GM21528 (cell line): Measurements from ENCODE around the gene PNPLA7.
"Not testable (repeated sequence)": the region's sequence is repeated elsewhere in the genome, so short reads cannot be mapped to it uniquely, and the experiment has no call there.

Experiments
- ATAC-seq: cut with Tn5 transposase; IDR thresholded peaks from one replicate; pipeline ENCODE4 v1.9.1; 2021; ENCODE audit warnings: mild to moderate bottlenecking, moderate library complexity; ENCODE audit not compliant: unreplicated experiment, low FRiP score

The PNPLA7 gene

DNA sequence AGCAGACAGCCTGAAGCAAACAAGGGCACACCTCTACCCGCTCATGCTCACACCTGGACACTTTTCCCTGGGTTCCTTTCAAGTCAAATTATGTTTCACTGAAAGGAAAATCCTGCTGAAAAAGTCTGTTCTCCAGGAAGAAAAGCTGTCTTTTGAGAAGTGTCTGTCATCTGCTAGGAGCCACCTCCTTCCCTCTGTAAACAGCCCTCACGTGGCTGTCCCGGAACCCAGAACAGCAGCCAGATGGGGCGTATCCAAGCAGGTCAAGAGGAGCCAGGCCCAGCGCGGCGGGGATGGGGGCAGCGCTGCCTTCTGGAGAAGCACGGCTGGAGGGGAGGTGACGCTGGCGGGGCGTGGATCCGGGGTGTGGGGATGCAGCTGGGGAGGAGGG lies at the start of gene PNPLA7:
TSS of gene PNPLA7 (minus strand) at position 172 of the 391 bp plus-strand sequence. CDS start 205 bp downstream, outside the sequence.
- no peak for ATAC-seq

DNA sequence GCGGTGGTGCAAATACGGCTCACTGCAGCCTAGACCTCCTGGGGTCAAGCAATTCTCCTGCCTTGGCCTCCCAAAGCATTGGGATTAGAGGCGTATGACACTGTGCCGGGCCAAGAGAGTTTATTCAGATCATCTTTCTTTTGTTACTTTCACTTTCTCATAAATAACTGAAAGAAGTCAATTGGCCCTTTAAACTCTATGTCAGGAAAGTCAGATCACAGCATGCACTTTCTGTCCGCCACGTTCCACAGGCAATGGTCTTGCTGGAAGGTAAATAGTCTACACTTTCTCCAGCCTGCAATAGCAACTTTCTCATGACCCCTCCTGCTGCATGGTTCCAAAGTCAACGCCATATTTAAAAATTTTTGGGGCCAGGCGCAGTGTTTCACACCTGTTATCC lies 48.7 kb upstream of the PNPLA7 start:
- no peak for ATAC-seq

DNA sequence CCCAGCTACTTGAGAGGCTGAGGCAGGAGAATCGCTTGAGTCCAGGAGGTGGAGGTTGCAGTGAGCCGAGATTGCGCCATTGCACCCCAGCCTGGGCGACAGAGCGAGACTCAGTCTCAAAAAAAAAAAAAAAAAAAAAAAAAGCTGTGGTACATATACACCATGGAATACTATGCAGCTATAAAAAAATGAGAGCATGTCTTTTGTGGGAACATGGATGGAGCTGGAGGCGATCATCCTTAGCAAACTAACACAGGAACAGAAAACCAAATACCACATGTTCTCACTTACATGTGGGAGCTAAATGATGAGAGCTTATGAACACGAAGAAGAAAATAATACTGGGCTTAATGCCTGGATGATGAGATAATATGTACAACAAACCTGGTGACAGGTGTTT lies 46.4 kb upstream of the PNPLA7 start:
- ATAC-seq, result not testable (repeated sequence)

DNA sequence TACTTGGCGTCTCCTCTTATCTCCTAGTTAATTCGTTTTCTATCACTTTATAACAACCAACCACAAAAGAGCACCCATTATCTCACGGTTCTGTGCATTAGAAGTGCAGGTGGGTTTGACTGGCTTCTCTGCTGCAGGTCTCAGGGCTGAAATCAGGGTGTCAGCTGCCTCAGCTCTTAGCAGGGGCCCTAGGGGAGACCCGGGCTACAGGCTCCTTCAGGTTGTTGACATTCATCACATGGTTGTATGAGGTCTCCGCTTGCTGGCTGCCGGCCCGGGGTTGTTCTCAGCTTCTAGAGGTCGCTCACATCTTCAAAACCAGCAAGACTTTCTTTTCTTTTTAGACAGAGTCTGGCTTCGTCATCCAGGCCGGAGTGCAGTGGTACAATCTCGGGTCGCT lies 43.0 kb upstream of the PNPLA7 start:
- no peak for ATAC-seq

DNA sequence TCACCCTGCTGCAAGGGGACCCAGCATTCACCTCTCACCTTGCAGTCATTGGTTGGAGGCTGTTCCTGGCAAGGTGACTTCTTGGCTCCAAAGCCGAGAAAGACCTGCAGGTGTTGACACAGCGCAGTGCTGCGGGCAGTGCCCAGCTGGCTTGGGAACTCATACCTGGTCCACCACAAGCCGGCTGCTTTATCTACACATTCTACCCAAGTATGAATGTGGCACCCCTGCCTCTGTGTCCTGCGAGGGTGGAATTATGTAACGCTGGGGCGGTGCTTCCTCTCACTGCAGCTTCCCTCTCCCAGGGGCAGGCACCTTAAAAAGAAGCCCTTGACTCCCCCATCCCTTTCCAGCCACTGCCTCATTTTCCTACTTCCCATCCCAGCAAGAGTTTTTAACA lies 42.6 kb upstream of the PNPLA7 start:
- no peak for ATAC-seq

DNA sequence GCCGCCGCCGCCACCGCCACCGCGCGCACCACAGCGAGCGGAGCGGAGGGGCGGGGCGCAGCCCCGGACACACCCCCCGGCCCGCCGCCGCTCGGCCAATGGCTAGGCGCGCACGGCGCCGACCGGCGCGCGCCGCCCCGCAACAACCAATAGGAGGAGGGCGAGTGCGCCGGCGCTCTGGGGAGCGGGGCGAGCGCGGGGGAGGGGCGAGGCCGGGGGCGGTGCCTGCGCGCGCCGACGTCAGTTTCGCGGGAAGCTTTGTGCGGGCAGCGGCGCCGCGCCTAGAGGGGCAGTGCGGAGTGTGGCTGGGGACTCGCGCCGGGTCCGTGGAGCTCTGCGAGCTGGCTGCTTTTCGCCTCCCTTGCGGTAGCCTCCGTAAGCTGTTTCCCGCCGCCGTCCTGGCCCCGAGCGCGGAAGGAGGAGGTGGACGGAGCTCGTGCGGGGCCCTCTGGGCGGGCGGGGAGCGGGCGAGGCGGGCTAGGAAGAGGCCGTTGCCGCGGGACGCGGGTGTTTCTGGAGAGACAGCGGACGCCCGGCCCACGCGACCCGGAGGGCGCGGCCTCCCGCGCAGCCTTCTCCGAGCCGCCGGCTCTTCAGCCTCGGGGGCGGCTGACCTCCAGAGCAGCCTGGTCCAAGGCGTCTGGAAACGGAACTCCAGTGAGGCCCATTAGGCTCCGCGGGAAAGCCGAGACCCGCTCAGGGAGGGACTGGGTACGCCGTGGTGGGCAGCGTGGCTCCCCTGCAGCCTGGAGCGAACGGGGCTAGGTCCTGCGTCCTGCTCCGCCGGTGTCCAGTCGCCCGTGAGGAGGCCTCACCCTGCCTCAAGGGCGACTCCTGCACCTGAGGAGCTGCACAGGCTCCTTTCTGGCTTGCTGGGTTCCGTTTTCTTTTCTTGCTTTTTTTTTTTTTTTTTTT lies 40.5 kb upstream of the PNPLA7 start, which contains the start of gene ZMYND19:
TSS of gene ZMYND19 (minus strand) at position 44 of the 915 bp plus-strand sequence. CDS start 249 bp downstream, outside the sequence.
- peak; percentile 69 for ATAC-seq

DNA sequence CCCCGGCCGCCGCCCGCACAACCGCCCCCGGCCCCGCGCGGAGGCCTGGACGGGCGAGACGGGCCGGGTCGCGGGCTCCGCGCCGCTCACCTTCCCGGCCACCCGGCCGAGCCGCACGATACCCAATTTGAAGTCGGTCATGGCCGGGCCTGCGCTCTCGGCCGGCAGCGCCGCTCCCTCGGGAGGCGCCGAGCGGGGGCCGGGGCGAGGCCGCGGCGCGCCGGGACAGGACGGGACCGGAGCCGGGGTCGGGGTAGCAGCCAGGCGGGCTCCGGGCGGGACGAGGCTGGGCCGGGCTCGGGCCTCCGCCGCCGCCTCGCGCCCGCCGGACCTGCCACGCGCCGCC lies 39.9 kb upstream of the PNPLA7 start:
- no peak for ATAC-seq

DNA sequence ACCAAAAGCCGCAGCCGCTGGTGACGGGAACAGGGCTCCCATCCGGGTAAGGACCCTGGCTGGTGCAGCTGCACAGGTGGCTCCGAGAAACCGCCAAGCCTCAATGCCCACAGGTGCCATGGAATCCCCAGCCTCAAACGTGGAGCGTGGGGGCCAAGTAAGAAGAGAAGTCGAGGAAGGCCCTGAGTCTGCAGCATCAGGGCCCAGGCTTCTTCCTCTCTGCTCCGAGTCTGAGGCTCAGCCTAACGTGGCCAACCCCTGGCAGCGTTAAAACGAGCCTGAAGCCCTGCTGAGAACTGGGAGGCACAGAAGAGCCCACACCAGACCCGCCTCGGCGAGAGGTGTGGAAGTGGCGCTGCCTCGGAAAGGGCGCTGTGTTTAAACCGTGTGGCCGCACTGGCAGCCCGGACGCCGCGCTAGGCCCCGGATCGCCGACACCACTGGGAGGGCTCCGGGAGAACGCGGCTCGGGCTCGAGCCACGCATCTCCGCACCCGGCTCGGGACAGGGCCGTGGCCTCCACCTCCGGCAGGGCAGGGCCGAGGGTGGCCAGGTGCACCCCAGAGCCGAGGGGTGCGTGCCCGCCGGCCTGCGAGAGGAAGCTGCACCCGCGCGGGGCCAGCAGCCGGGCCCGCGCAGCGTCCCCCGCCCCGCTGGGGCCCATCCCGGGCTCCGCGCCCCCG lies 39.4 kb upstream of the PNPLA7 start:
- ATAC-seq, result peak; percentile 16

DNA sequence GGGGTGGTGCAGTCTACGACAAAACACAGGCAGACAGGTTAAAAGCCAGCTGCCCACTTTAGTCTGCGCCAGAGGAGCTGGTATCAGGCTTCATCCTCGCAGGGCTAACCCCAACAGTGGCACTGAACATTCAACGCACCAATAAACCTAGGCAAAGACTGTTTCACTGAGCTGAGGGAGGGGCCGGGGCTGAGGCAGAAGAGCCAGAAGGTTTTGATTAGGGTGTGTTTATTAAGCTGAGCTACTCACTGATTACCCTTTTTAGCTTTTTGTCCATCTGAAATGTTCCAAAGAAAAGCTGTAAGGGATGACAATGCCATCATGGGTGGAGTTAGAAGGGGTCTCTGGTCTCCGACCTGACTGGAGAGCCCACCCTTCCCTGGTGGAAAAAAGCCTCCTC lies 38.7 kb upstream of the PNPLA7 start:
- ATAC-seq, result no peak

DNA sequence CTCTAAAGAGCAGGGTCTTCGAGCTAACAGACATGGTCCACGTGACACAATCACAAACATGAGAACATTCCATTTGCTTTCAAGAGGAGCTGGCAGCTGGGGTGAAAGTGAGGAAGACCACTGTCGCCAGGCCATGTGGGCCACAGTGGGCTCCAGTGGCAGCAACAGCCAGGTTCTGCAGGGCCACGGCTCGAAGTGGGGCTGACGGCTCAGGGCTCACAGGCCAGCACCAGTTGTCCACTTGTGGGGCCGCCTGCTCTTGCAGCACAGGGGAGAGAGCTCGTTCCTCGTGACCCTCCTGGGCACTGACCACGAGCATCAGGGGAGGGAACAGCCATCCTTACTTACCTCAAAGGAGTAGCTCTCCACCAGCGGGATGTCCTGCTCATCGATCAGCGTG lies 38.1 kb upstream of the PNPLA7 start:
- no peak for ATAC-seq

DNA sequence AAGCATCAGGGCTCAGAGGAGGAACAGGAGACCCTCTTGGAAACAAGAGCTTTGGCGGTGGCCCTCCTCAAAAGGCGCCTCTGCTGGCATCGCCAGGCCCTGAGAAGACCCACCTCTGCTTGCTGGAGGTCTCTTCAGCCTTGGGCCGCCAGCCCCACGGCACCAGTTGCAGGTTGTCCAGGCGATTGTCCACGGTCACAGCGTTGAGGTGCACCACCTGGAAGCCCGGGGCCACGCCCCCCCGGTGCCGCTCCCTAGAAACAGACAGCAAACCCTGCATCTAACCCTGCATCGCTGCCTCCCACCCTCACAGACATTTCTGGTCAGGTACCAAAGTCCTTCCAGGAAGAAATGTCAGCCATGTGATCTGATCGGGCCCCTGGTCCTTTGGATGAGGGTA lies 36.7 kb upstream of the PNPLA7 start:
- no peak for ATAC-seq

DNA sequence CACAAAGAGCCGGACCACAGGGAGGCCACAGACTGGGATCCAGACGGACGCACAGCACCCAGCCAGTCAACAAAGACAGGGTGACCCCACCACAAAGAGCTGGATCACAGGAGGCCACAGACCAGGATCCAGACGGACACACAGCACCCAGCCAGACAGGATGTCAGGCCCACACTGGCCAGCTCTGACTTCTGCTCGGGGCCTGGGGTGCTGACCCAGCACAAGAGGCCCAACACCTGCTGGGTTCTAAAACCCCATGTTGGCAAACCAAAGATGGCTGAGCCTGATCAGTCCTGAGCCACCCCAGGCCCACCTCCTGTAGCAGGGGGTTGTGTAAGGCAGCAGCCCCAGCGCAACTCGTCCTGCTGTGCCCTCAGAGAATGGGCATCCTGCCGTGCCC lies 33.8 kb upstream of the PNPLA7 start:
- ATAC-seq, result no peak

DNA sequence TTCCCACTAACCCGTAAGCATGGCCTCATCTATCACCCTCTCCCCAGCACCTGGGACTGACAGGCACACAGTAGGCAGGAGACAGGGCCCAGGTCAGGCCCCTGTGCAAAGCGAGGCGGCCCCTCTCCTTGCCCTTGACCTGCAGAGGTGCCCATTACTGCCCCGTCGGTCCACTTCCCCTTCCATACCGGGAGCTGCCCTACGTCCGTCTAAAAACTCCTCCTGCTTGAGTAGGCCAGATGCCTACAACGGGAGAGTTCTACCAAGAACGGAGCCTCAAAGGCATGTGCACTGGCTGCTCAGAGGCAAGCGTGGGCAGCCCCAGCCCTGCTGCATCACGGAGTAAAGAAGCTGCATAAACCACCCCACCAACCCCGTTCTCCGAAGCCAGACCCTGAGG lies 33.1 kb upstream of the PNPLA7 start:
- no peak for ATAC-seq

DNA sequence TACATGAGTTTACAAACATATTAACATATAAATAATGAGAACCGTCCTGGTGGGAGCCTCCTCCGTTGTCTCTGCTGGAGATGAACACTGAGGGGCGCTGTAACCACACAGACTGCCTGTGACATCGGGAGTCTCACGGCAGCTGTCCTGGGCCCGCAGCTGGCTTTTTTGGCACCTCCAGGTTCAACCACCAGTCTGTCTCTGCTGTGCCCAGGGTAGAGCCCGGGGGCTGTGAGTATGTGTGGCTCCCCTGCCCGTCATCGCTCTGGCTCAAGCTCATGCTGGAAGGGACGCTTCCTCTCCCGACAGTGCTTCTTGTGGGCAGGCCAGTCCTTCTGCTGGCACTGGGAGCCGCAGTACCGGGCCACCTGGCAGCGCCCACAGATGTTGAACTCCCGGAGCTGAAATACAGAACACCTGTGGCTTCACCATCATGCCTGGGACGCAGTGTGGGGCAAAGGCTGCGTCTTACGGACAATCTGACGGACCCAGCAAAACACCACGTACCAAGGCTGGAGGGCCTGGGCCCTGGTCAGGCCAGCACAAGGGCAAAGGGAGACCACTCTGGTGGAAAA lies 32.2 kb upstream of the PNPLA7 start:
- no peak for ATAC-seq

DNA sequence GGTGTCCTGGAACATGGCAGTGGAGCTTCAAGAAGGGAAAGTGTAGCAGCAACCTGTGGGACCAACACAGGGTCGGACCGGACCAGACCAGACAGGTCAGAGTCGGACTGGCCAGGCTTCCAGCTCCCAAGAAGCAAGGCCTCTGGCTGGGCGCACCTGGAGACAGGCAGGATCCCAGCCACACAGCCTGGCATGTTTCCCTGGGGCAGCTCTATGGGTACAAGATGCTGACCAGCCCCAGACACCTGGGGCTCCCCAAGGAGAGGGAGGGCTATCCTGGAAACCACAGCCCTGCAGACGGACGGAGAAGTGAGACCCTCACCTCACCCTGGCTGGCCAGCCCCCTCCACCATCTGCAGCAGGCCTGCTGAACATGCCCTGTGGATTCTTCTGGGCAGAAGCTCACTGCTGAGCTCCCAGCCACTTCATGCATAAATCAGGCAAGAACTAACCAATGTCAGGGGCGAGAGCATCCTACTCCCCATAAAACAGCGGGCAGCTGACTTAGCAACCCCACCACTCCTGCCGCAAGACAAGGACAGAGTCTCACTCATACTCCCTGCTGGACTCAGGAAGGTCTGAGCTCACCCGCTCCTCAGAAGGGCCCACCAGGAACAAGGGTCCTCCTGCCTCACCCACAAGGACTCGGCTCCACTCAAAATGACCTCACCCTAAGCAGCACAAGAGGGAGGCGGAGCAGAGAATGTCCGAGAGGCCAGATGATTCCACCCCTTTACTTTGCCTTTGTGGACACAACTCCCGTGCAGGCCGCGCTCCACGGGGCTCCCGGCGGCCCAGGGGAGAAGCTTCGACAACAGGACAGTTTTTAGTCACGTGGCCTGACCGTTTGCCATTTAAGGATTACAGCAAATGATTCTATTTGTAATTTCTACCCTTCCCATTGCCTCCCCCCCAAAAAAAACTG lies 31.4 kb upstream of the PNPLA7 start:
- no peak for ATAC-seq

DNA sequence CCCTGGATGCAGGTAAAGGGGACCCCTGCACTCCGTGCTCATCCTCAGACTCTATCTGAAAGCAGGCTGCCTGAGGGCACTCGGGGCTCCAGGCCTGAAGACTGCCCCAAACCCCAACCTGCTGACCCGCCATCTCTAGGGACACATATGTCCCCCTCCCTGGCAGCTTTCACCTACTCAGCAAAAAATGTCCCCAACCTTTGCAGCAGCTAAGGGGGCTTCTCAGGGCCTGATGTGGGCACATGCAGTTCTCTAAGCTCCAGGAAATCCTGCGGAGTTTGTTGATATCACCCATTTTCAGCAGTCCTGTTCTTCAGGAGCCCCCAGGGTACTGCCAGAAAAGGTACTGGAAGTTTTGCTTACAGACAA lies 30.7 kb upstream of the PNPLA7 start:
- ATAC-seq, result no peak

DNA sequence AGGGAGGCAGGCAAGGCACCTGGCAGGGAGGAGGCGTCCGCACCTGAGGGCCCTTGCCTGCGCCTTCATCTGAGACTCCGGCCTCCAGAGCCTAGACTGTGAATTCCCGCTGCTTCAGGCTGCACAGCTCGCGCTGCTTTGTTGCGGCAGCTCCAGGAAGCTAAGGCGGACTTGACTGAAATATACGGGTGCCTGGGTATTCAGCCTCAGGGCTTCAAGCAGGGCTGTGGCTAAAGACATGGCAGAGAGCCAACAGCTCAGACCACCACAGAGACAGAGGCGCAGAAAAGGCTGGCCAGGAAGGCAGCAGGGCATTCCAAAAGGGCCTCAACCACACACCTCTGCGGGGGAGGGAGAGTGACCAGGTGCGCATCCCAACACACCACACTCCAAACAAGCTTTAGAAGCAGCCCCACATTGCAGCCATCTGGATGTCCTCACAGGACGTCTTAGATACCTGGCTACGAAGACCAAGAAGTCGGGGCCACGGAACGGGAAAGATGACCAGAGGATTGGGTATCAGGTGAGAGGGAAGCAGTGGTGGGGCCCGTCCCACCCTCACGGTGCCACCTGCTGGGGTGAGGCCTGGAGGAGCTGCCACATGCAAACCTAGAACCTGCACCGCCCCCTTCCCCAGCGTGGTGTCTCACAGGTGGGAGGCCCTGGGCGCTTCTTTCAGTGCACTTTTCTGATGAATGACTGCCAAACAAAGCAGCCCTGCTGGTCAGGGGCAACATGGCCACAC lies 30.2 kb upstream of the PNPLA7 start:
- no peak for ATAC-seq

DNA sequence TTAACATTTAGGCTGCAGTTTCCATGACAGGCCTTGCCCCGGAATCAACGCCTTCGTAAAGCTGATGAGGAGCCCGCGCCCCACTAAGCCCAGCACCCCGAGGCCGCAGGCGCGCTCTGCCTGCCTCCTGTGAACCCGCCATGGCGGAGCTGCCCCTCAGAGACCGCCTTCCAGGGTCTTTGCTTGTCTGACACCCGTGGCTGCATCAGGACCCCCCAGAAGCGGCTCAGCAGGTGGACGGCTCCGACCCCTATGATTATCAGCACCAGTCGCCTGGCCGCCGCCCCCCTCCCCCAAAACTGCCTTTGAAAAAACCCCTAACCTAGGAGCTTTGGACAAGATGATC lies 29.0 kb upstream of the PNPLA7 start:
- ATAC-seq, result no peak

DNA sequence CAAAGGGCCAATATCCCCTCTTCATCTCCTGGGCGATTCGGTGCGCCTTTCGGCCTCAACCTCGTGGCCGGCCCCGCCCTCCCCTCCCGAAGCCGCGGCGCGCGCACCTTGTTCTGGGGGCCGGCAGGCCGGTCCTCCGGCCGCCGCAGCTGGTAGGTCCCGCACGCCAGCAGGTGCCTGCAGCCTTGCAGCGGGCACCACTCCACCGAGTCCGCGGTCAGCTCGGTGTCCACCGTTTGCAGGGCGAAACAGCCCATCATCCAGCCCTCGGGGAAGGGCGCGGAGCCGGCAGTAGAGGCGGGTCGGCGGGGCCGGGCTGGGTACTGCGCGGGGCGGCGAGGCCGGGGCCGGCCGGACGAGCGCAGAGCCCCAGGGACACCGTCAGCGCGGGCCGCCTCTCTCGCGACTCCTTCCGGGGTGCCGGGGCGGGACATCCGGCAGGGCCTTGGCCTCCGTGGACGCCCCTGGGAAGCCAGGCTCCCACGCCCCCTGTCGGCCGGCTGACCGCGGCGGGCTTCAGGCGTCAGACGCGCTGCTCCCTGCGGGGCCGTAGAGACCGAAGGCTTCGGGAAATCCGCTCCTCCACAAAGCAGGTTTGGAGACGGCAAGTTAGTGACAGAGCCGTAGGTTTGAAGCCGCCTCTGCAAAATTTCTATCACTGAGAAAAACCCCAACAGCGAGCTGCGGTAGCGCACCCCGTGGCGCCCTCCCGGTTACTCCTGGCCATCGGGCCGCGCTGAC lies 28.5 kb upstream of the PNPLA7 start, which contains the start of gene DPH7:
TSS of gene DPH7 (minus strand) at position 408 of the 741 bp plus-strand sequence. CDS start at position 260, 148 bp downstream.
- ATAC-seq, result peak; percentile 77
